SK-N-SH (cell line): Measurements from ENCODE around the gene STARD3. TPM values are rescaled to one million over a fixed set of nuclear protein-coding genes. Genes with fewer than 3 reads are reported as not detected.

ENCODE experiments used
- CTCF ChIA-PET: fragments of 300-600, 350-600 bp; formaldehyde crosslinking; extraction: SDS; loops from one replicate; lab custom pipeline; 2021; lab: Yijun Ruan, JAX
- POLR2A ChIA-PET: fragments of 350-600 bp; sonication (Branson Sonifier 250); formaldehyde crosslinking; extraction: SDS; loops from one replicate; lab custom pipeline; 2020; ENCODE audit warnings: antibody characterized with exemption, inconsistent platforms; lab: Yijun Ruan, JAX
- DNase-seq: peaks from one replicate; pipeline ENCODE4 v3.0.0; 2012
- H2AFZ ChIP-seq: fragments of 200-600 bp; sonication (generic); 2 replicates; pipeline ENCODE4 v1.8.1; 2016; ENCODE audit warnings: antibody characterized with exemption, mild to moderate bottlenecking, low read depth
- H3F3A ChIP-seq: fragments of 200-600 bp; sonication (generic); replicated peaks from 2 replicates; pipeline ENCODE3; 2016; ENCODE audit warnings: antibody characterized with exemption, mild to moderate bottlenecking; ENCODE audit not compliant: insufficient read depth
- H3K27ac ChIP-seq, 2 experiments: fragments of 200-500 bp in 1 of 2; fragments of 200-600 bp in 1 of 2; sonication (Bioruptor generic) in 1 of 2; sonication (generic), shearing (Covaris generic) in 1 of 2; 2 replicates each; pipeline versions ENCODE4 v1.5.1 to v1.6.1; 2014 to 2016; ENCODE audit warnings: low read depth in 2 of 2, inconsistent platforms in 1 of 2, low read length in 1 of 2, mild to moderate bottlenecking in 1 of 2, mixed read lengths in 1 of 2
- H3K27me3 ChIP-seq: fragments of 200-600 bp; sonication (generic), shearing (Covaris generic); 2 replicates; pipeline ENCODE4 v1.6.1; 2016; ENCODE audit warnings: mixed run types; ENCODE audit not compliant: insufficient read depth
- H3K36me3 ChIP-seq, 2 experiments: fragments of 200-500 bp in 1 of 2; fragments of 200-600 bp in 1 of 2; sonication (Bioruptor generic) in 1 of 2; sonication (generic) in 1 of 2; replicated peaks in 1 of 2; 2 replicates each; pipeline versions ENCODE3 to v1.5.1; 2014 to 2016; ENCODE audit warnings: low read length in 1 of 2, mild to moderate bottlenecking in 1 of 2; ENCODE audit not compliant: insufficient read depth in 2 of 2, control insufficient read depth in 1 of 2
- H3K4me1 ChIP-seq, 2 experiments: fragments of 200-500 bp in 1 of 2; fragments of 200-600 bp in 1 of 2; sonication (Bioruptor generic) in 1 of 2; sonication (generic), shearing (Covaris generic) in 1 of 2; 2 replicates each; pipeline versions ENCODE4 v1.5.1 to v1.6.1; 2014 to 2016; ENCODE audit warnings: low read depth in 1 of 2, low read length in 1 of 2, mixed run types in 1 of 2; ENCODE audit not compliant: insufficient read depth in 2 of 2, control insufficient read depth in 1 of 2
- H3K4me2 ChIP-seq: fragments of 200-600 bp; sonication (generic), shearing (Covaris generic); 2 replicates; pipeline ENCODE4 v1.6.1; 2017; ENCODE audit warnings: mixed run types
- H3K4me3 ChIP-seq, 2 experiments: fragments of 200-500 bp in 1 of 2; fragments of 200-600 bp in 1 of 2; sonication (Bioruptor generic) in 1 of 2; sonication (generic), shearing (Covaris generic) in 1 of 2; 2 replicates each; pipeline versions ENCODE4 v1.5.1 to v1.8.1; 2014 to 2016; ENCODE audit warnings: low read depth in 2 of 2, inconsistent platforms in 1 of 2, low read length in 1 of 2, mild to moderate bottlenecking in 1 of 2, mixed read lengths in 1 of 2, moderate library complexity in 1 of 2
- H3K79me2 ChIP-seq: fragments of 200-600 bp; sonication (generic); 2 replicates; pipeline ENCODE4 v1.8.1; 2017; ENCODE audit warnings: mild to moderate bottlenecking; ENCODE audit not compliant: insufficient read depth
- H3K9ac ChIP-seq: fragments of 200-600 bp; sonication (generic); 2 replicates; pipeline ENCODE4 v1.6.1; 2017; ENCODE audit warnings: mixed run types
- H3K9me2 ChIP-seq: fragments of 200-600 bp; sonication (generic); 2 replicates; pipeline ENCODE4 v1.6.1; 2017; ENCODE audit warnings: mixed run types
- H3K9me3 ChIP-seq: fragments of 200-600 bp; sonication (generic); 2 replicates; pipeline ENCODE4 v1.6.1; 2017; ENCODE audit warnings: mixed run types, mild to moderate bottlenecking, moderate library complexity
- H4K20me1 ChIP-seq: fragments of 200-600 bp; sonication (generic); 2 replicates; pipeline ENCODE4 v1.6.1; 2017; ENCODE audit warnings: mild to moderate bottlenecking, mixed run types; ENCODE audit not compliant: insufficient read depth
- EP300 ChIP-seq, 2 experiments: IDR thresholded peaks; 2 replicates each; pipeline versions ENCODE4 v1.4.0 to v1.6.1; 2012; ENCODE audit warnings: borderline replicate concordance in 1 of 2, low read depth in 1 of 2, low read length in 1 of 2
- MEF2A ChIP-seq: IDR thresholded peaks from 2 replicates; pipeline ENCODE4 v1.4.0; 2012; ENCODE audit warnings: low read depth, borderline replicate concordance
- NFIC ChIP-seq: IDR thresholded peaks from 2 replicates; pipeline ENCODE4 v1.4.0; 2012; ENCODE audit warnings: borderline replicate concordance
- NRF1 ChIP-seq: IDR thresholded peaks from 2 replicates; pipeline ENCODE4 v1.6.1; 2012; ENCODE audit warnings: low read depth, mild to moderate bottlenecking, low read length
- RFX5 ChIP-seq: IDR thresholded peaks from 2 replicates; pipeline ENCODE4 v1.6.1; 2012; ENCODE audit warnings: mild to moderate bottlenecking, improper control_type of control experiment, low read length
- SIN3A ChIP-seq: IDR thresholded peaks from 2 replicates; pipeline ENCODE4 v1.6.1; 2012; ENCODE audit warnings: low read depth, mild to moderate bottlenecking, low read length, moderate library complexity, borderline replicate concordance
- TCF12 ChIP-seq: IDR thresholded peaks from 2 replicates; pipeline ENCODE4 v1.4.0; 2012
- YY1 ChIP-seq: IDR thresholded peaks from 2 replicates; pipeline ENCODE4 v1.4.0; 2012; ENCODE audit warnings: low read depth, mild to moderate bottlenecking
- WGBS: methylation state at CpG from one replicate; pipeline ENCODE4 v1.1.6; 2017; ENCODE audit warnings: low lambda C conversion rate; 5-methylcytosine and 5-hydroxymethylcytosine counted together
- polyA plus RNA-seq, 3 experiments: library from polyadenylated mRNA; depleted of rRNA; stranded (reverse); fragments of >200 nt; gene quantifications; 2 replicates each; pipeline ENCODE4 v1.2.3, GENCODE V29; 2012
- TF ChIP-seq, protein P1 (sequence below): fragments of 150-350 bp; IDR thresholded peaks from 2 replicates; pipeline ENCODE4 v1.6.1; 2016; ENCODE audit warnings: mild to moderate bottlenecking, low read depth, low read length
- TF ChIP-seq, protein P2 (sequence below): IDR thresholded peaks from 2 replicates; pipeline ENCODE4 v1.4.0; 2012; ENCODE audit warnings: low read depth

STARD3 gene
- polyA plus RNA-seq, 1 of the 3 experiments (the other 2 are of a cell fraction), result 76.8 TPM

DNA sequence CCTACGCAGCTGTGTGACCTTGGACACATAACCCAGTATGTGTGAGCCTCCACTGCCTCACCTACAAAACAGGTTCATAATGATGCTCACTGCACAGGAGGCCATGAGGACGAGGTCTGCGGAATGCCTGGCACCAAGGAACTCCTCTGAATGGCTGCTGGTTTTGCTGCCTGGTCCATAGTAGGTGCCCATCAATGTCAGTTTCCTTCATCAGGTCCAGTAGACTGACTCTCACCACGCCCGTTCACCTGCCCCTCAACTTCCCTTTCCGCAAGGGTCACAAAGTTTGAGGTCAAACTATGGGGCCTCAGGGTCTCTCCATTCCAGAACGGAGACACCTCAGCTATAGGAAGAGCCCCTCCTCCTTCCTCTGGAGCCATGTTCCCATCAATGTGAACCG is 40.1 kb downstream of the STARD3 start:
- Histone ChIP-seq H3K36me3 (no peaks in the 10 kb centered on the region), H3K4me3 (no peak overlapping the region), H3F3A (no peaks in the 10 kb centered on the region), H3K27ac (no peak overlapping the region), H3K9me3 (no peaks in the 10 kb centered on the region), H3K79me2 (no peaks in the 10 kb centered on the region), H4K20me1 (no peaks in the 10 kb centered on the region), H3K27me3 (no peaks in the 10 kb centered on the region), H3K4me2 (no peak overlapping the region), H3K9me2 (no peaks in the 10 kb centered on the region), H3K9ac (no peak overlapping the region), H2AFZ (no peak overlapping the region), H3K4me1 (no peaks in the 10 kb centered on the region)
- TF ChIP-seq NFIC (no peak), TCF12 (no peak), SIN3A (no peak), NRF1 (no peak), EP300 (IDR thresholded peaks at IDR 0.05; ENCODE audit: borderline replicate concordance in 1 of 2, low read depth in 1 of 2, low read length in 1 of 2) (no peak), YY1 (no peak)
- TF ChIP-seq, protein P1, sequence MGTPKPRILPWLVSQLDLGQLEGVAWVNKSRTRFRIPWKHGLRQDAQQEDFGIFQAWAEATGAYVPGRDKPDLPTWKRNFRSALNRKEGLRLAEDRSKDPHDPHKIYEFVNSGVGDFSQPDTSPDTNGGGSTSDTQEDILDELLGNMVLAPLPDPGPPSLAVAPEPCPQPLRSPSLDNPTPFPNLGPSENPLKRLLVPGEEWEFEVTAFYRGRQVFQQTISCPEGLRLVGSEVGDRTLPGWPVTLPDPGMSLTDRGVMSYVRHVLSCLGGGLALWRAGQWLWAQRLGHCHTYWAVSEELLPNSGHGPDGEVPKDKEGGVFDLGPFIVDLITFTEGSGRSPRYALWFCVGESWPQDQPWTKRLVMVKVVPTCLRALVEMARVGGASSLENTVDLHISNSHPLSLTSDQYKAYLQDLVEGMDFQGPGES, result no peak
- TF ChIP-seq, protein P2, sequence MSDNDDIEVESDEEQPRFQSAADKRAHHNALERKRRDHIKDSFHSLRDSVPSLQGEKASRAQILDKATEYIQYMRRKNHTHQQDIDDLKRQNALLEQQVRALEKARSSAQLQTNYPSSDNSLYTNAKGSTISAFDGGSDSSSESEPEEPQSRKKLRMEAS, result no peak
- DNase-seq, result no peak
- WGBS, result 82% methylated on average over 6 of the region's 8 CpGs
- POLR2A ChIA-PET, result no interaction called here
- CTCF ChIA-PET, result interaction anchor here (0.8 to 15.8 kb wide), 4 partner anchors 11 to 54 kb away, joined by 3 to 279 read pairs (median 77); partner anchors contain the start of gene PPP1R1B

GRCh38 chr17:39677542-39678339 is 40.8 kb downstream of the STARD3 start:
- 87% methylated on average over 13 of the region's 13 CpGs for WGBS
- H3K27ac ChIP-seq, result no peak overlapping the region
- H3K36me3 ChIP-seq, result no peaks in the 10 kb centered on the region
- no peaks in the 10 kb centered on the region for H3K4me1 ChIP-seq
- no peaks in the 10 kb centered on the region for H3K79me2 ChIP-seq
- TF ChIP-seq MEF2A, result no peak
- no peak for TF ChIP-seq RFX5
- H3K9me3 ChIP-seq, result no peaks in the 10 kb centered on the region
- H3K27me3 ChIP-seq, result no peaks in the 10 kb centered on the region
- DNase-seq, result no peak
- H4K20me1 ChIP-seq, result no peaks in the 10 kb centered on the region
- ChIA-PET POLR2A (no interaction called here), CTCF (interaction anchor here (0.8 to 15.0 kb wide), 5 partner anchors 7 to 55 kb away, joined by 3 to 279 read pairs (median 6); partner anchors contain the start of genes PNMT and PPP1R1B)
- H3K4me2 ChIP-seq, result no peak overlapping the region
- H2AFZ ChIP-seq, result no peak overlapping the region
- no peaks in the 10 kb centered on the region for H3K9me2 ChIP-seq
- no peak overlapping the region for H3K4me3 ChIP-seq
- H3K9ac ChIP-seq, result no peak overlapping the region
- H3F3A ChIP-seq, result no peaks in the 10 kb centered on the region
